ENCODE measurements around the gene HACD2. TPM values are rescaled to one million over a fixed set of nuclear protein-coding genes. Genes with fewer than 3 reads are reported as not detected.

HACD2 gene
- total and polyA plus RNA-seq, 9 of the 15 experiments (the other 6 are each of a cell fraction or from before 2014, with no cell fraction given), result 1.3 to 10.5 (median 3.8) TPM

DNA sequence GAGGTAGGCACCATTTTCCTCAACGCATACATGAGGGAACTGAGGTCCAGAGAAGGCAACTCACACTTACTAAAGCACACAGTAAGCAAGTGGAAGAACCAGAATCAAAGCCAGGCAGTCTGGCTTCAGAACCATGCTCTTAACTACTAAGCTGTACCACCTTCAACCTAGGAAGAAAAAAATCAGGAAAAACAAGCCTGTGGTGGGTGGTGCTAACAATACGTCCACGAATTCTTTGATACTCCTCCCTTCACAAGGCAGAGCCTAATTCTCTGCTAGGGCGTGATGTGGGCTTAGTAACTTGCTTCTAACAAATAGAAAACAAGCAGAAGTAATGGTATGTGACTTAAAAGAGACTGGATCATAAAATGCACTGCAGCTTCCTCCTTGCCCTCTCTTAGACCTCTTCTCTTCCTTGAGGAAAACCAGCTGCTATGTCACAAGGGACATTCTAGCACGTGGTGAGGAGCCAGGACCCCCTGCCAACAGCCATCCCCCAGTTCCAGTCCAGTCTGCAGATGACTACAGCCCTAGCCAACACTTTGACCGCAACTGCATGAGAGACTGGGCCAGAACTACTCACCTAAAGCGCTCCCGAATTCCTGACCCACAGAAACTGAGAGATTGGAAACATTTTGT lies 36.9 kb downstream of the HACD2 start:
- H3K4me1 ChIP-seq (replicated peaks in 1 of 2; ENCODE audit: control insufficient read depth in 2 of 2, insufficient read depth in 2 of 2, low read length in 2 of 2), result no peaks in the 10 kb centered on the region
- no peaks in the 10 kb centered on the region for H3K27me3 ChIP-seq (ENCODE audit: control insufficient read depth in 2 of 2, insufficient read depth in 2 of 2, low read length in 2 of 2)
- no peaks in the 10 kb centered on the region for H3K79me2 ChIP-seq (ENCODE audit: control insufficient read depth, insufficient read depth, low read length)
- BruUV-seq (replicated peaks), result no TSS peak
- ChIA-PET CTCF (ENCODE audit: low intra/inter-chr PET ratio) (no interaction called here), POLR2A (no interaction called here)
- H3K36me3 ChIP-seq (ENCODE audit: control insufficient read depth, insufficient read depth, low read length), result no peaks in the 10 kb centered on the region; the same call in 2 of the 3 replicates
- intact Hi-C loops (cut with micrococcal nuclease), result no loop called here
- H3K9me3 ChIP-seq (replicated peaks; ENCODE audit: control insufficient read depth, insufficient read depth, low read depth, low read length), result no peaks in the 10 kb centered on the region
- no peak overlapping the region for H2AFZ ChIP-seq (ENCODE audit: low read depth, low read length)
- no peak overlapping the region for H3K4me2 ChIP-seq (ENCODE audit: insufficient read depth, low read length)
- no peak overlapping the region for H3K27ac ChIP-seq (ENCODE audit: extremely low read depth, low read depth, low read length)
- no peak overlapping the region for H3K4me3 ChIP-seq
- DNase-seq (ENCODE audit: extremely low read depth in 1 of 4, low spot score in 3 of 4) (no peak), FAIRE-seq (no peak), ATAC-seq (no peak)
- in situ Hi-C loops (cut with MboI), result no loop called here
- H3K9ac ChIP-seq (ENCODE audit: insufficient read depth in 1 of 2, low read depth in 2 of 2, low read length in 2 of 2), result no peak overlapping the region
- H3K9me1 ChIP-seq (ENCODE audit: control insufficient read depth, insufficient read depth, low read length), result no peaks in the 10 kb centered on the region
- WGBS (ENCODE audit: insufficient coverage, low coverage, missing lambda C conversion rate), result 65% methylated on average over 8 of the region's 8 CpGs
- no peaks in the 10 kb centered on the region for H4K20me1 ChIP-seq (replicated peaks; ENCODE audit: control insufficient read depth, insufficient read depth, low read length)
- TF ChIP-seq, protein P1, sequence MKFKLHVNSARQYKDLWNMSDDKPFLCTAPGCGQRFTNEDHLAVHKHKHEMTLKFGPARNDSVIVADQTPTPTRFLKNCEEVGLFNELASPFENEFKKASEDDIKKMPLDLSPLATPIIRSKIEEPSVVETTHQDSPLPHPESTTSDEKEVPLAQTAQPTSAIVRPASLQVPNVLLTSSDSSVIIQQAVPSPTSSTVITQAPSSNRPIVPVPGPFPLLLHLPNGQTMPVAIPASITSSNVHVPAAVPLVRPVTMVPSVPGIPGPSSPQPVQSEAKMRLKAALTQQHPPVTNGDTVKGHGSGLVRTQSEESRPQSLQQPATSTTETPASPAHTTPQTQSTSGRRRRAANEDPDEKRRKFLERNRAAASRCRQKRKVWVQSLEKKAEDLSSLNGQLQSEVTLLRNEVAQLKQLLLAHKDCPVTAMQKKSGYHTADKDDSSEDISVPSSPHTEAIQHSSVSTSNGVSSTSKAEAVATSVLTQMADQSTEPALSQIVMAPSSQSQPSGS (CRISPR knock-in tag; IDR thresholded peaks at IDR 0.05), result no peak
- TF ChIP-seq ZNF224 (CRISPR knock-in tag; IDR thresholded peaks at IDR 0.05), result no peak
- TF ChIP-seq HDAC6 (IDR thresholded peaks at IDR 0.05; ENCODE audit: low read depth, low read length), result no peak
- no peak for TF ChIP-seq BCOR (IDR thresholded peaks at IDR 0.05)
- no peak for TF ChIP-seq BRD4 (IDR thresholded peaks at IDR 0.05)
